CD8-positive, alpha-beta memory T cell (primary cell): ENCODE results near the gene ACSF2. TPM values are rescaled to one million over a fixed set of nuclear protein-coding genes. Genes with fewer than 3 reads are reported as not detected.

ENCODE experiments used
- CTCF ChIA-PET: fragments of 350-600 bp; sonication (Branson Sonifier 250); formaldehyde crosslinking; loops from one replicate; lab custom pipeline; 2021; ENCODE audit warnings: antibody characterized with exemption; lab: Charles Lee
- POLR2A ChIA-PET: fragments of 350-600 bp; sonication (Branson Sonifier 250); formaldehyde crosslinking; loops from one replicate; lab custom pipeline; 2021; ENCODE audit warnings: antibody characterized with exemption; lab: Charles Lee
- DNase-seq, 5 donors: peaks; one replicate each; pipeline versions ENCODE4 v3.0.0 to v3.0.0-alpha.2; 2020 to 2022; ENCODE audit warnings: mixed read lengths in 1 of 5
- H3K27ac ChIP-seq: one replicate; pipeline ENCODE4 v1.7.0; 2013; ENCODE audit warnings: low read depth, mild to moderate bottlenecking, low read length, moderate library complexity
- H3K27me3 ChIP-seq: 2 replicates; pipeline ENCODE4 v1.7.0; 2013; ENCODE audit warnings: low read length, mild to moderate bottlenecking; ENCODE audit not compliant: insufficient read depth, poor library complexity, severe bottlenecking
- H3K36me3 ChIP-seq: 2 replicates; pipeline ENCODE4 v1.7.0; 2013; ENCODE audit warnings: mild to moderate bottlenecking, low read length, moderate library complexity; ENCODE audit not compliant: insufficient read depth
- H3K4me1 ChIP-seq: 2 replicates; pipeline ENCODE4 v1.7.0; 2013; ENCODE audit warnings: mild to moderate bottlenecking, low read length, moderate library complexity; ENCODE audit not compliant: insufficient read depth
- H3K4me3 ChIP-seq: 2 replicates; pipeline ENCODE4 v1.7.0; 2013; ENCODE audit warnings: mild to moderate bottlenecking, low read length
- H3K9me3 ChIP-seq: 2 replicates; pipeline ENCODE4 v1.7.0; 2013; ENCODE audit warnings: mild to moderate bottlenecking, low read length
- H3K27ac Mint-ChIP-seq, 8 donors: one replicate each; pipeline ENCODE4 v1.8.0; 2020 to 2021; ENCODE audit warnings: mixed read lengths in 8 of 8, mild to moderate bottlenecking in 6 of 8, inconsistent platforms in 3 of 8, moderate library complexity in 3 of 8
- H3K27me3 Mint-ChIP-seq, 2 donors: one replicate each; pipeline ENCODE4 v1.8.0; 2020 to 2021; ENCODE audit warnings: mixed read lengths in 2 of 2, mild to moderate bottlenecking in 1 of 2, moderate library complexity in 1 of 2
- H3K36me3 Mint-ChIP-seq, 3 donors: one replicate each; pipeline ENCODE4 v1.8.0; 2020 to 2021; ENCODE audit warnings: mixed read lengths in 3 of 3, inconsistent platforms in 1 of 3, mild to moderate bottlenecking in 1 of 3
- H3K4me1 Mint-ChIP-seq, 3 donors: one replicate each; pipeline ENCODE4 v1.8.0; 2020 to 2021; ENCODE audit warnings: mixed read lengths in 3 of 3, inconsistent platforms in 1 of 3, mild to moderate bottlenecking in 1 of 3
- H3K4me3 Mint-ChIP-seq, 7 donors: one replicate each; pipeline ENCODE4 v1.8.0; 2020 to 2021; ENCODE audit warnings: mixed read lengths in 7 of 7, mild to moderate bottlenecking in 6 of 7, moderate library complexity in 4 of 7, inconsistent platforms in 2 of 7
- H3K9me3 Mint-ChIP-seq, 5 donors: one replicate each; pipeline ENCODE4 v1.8.0; 2020 to 2022; ENCODE audit warnings: mixed read lengths in 5 of 5, mild to moderate bottlenecking in 3 of 5, moderate library complexity in 2 of 5, inconsistent platforms in 1 of 5
- polyA plus RNA-seq: library from polyadenylated mRNA; unstranded; fragments of 300-500 nt; fragmentation: Illumina TruSeq; gene quantifications from one replicate; pipeline ENCODE4 v1.2.3, GENCODE V29; 2021
- total RNA-seq, 2 experiments: library from RNA; stranded (reverse); gene quantifications; one replicate each; pipeline ENCODE4 v1.2.3, GENCODE V29; 2021

ACSF2 gene
- total and polyA plus RNA-seq, 3 experiments from 2014 or later: 3.1 to 14.8 (median 12.4) TPM

GRCh38 chr17:50493744-50494143, 67.7 kb downstream of the ACSF2 start:
- Mint-ChIP-seq H3K4me1 (no peaks in the 10 kb centered on the region), H3K9me3 (no peaks in the 10 kb centered on the region), H3K4me3 (no peak overlapping the region), H3K27ac (no peak overlapping the region), H3K27me3 (no peaks in the 10 kb centered on the region), H3K36me3 (peaks cover 0 to under 1% (median 0%) of the 10 kb centered on the region in 3 donors)
- no peak for DNase-seq
- H3K27ac ChIP-seq: no peak overlapping the region
- POLR2A ChIA-PET: no interaction called here
- CTCF ChIA-PET: no interaction called here
- H3K36me3 ChIP-seq: no peaks in the 10 kb centered on the region
- no peak overlapping the region for H3K4me3 ChIP-seq
- no peaks in the 10 kb centered on the region for H3K27me3 ChIP-seq
- H3K4me1 ChIP-seq: no peaks in the 10 kb centered on the region
- H3K9me3 ChIP-seq: no peaks in the 10 kb centered on the region

DNA sequence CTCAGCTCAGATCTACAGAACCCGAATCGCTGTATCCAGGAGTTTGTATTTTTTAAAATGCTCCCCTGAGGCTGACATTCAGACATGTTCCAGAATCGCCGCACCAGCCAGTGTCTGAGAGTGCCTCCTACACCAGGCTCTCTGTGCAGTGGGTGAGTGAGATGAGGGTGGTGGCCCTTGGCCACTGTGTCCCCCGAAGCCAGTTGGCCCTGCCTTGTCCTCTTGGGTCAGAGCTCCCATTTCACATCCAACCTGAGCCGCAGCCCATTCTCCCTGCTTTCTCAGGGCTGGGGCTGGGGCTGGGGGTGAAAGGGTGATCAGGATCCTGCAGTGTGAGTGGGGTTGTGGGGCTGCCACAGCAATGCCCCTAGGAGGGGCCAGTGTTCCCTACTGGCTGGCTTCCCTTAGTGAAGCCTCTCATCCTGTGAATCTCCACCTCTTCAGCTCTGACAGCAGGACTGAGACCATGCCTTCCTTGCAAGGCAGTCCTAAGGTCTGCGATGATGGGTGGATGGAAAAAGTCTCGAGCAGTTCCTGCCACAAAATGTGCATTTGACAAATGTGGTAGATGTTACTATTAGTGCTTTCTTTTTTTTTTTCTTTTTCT, 69.3 kb downstream of the ACSF2 start:
- CTCF ChIA-PET: no interaction called here

GRCh38 chr17:50495918-50496317, 69.9 kb downstream of the ACSF2 start:
- Mint-ChIP-seq H3K27ac (no peak overlapping the region), H3K4me1 (no peaks in the 10 kb centered on the region), H3K36me3 (no peaks in the 10 kb centered on the region), H3K27me3 (no peaks in the 10 kb centered on the region), H3K9me3 (no peaks in the 10 kb centered on the region), H3K4me3 (no peak overlapping the region)
- POLR2A ChIA-PET: no interaction called here
- no peaks in the 10 kb centered on the region for H3K4me1 ChIP-seq
- CTCF ChIA-PET: no interaction called here
- H3K36me3 ChIP-seq: no peaks in the 10 kb centered on the region
- no peaks in the 10 kb centered on the region for H3K9me3 ChIP-seq
- DNase-seq: no peak
- no peaks in the 10 kb centered on the region for H3K27me3 ChIP-seq
- no peak overlapping the region for H3K27ac ChIP-seq
- no peak overlapping the region for H3K4me3 ChIP-seq

More for the DNA sequence above, 69.3 kb downstream of the ACSF2 start:
- Mint-ChIP-seq H3K27ac (peak overlapping the region in 1 of 8 donors; percentile 32), H3K4me1 (no peaks in the 10 kb centered on the region), H3K4me3 (no peak overlapping the region), H3K27me3 (no peaks in the 10 kb centered on the region), H3K36me3 (no peaks in the 10 kb centered on the region), H3K9me3 (no peaks in the 10 kb centered on the region)
- no peaks in the 10 kb centered on the region for H3K4me1 ChIP-seq
- H3K27ac ChIP-seq: no peak overlapping the region
- no peaks in the 10 kb centered on the region for H3K9me3 ChIP-seq
- POLR2A ChIA-PET: no interaction called here
- H3K27me3 ChIP-seq: no peaks in the 10 kb centered on the region
- no peak overlapping the region for H3K4me3 ChIP-seq
- no peak for DNase-seq
- H3K36me3 ChIP-seq: no peaks in the 10 kb centered on the region

DNA sequence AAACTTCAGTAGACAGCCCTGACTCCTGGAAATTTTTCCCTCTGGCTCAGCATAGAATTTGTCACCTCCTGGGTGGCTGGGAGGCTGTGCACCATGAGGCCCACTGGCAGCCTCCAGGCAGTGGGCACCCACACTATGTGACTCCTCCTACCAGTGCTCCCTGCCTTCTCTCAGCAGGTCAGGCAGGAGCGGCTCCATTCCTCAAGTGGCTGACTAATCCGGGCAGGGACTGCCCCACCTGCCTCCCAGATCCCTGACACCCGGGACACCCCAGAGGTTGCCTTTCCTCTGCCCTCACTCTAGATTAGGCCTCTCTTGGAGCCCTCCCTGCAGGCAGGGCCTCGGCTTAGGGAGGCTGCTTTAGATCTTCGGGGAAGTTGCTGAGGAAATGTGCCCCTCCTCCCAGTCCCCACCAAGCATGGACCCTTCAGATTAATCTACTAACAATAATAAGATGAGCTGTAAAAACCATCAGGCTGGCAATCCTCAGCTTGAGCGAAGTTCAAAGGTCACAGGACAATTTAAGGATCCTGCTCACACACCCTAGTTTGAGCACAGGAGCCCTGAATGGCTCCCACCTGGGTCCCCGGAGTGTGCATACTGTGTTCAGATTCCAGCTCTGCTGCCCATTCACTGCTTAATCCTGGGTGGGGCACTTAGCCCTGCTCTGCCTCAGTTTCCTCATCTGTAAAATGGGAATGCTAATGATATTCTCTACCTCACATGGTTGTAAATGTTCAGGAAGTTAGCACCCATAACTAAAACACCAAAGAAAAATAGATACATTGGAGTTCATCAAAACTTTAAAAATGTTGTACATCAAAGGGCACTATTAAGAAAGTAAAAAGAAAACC, 72.2 kb downstream of the ACSF2 start:
- CTCF ChIA-PET: interaction anchor here (1.1 kb wide), 1 partner anchor 19 kb away, joined by 4 read pairs; no protein-coding TSS in a partner anchor
- H3K9me3 Mint-ChIP-seq: no peaks in the 10 kb centered on the region

GRCh38 chr17:50499270-50499669, 73.3 kb downstream of the ACSF2 start:
- no peaks in the 10 kb centered on the region for H3K27me3 Mint-ChIP-seq
- Histone ChIP-seq H3K27ac (no peak overlapping the region), H3K4me3 (no peak overlapping the region), H3K36me3 (no peaks in the 10 kb centered on the region), H3K9me3 (no peaks in the 10 kb centered on the region), H3K4me1 (peaks cover 1% of the 10 kb centered on the region), H3K27me3 (no peaks in the 10 kb centered on the region)
- no peak overlapping the region for H3K4me3 Mint-ChIP-seq
- POLR2A ChIA-PET: no interaction called here
- DNase-seq: no peak
- CTCF ChIA-PET: interaction anchor here (1.1 kb wide), 1 partner anchor 20 kb away, joined by 4 read pairs; no protein-coding TSS in a partner anchor
- H3K9me3 Mint-ChIP-seq: no peaks in the 10 kb centered on the region
- H3K36me3 Mint-ChIP-seq: no peaks in the 10 kb centered on the region
- no peak overlapping the region for H3K27ac Mint-ChIP-seq
- peaks cover 0 to 3% (median 0%) of the 10 kb centered on the region in 3 donors for H3K4me1 Mint-ChIP-seq

More for the DNA sequence above, 72.2 kb downstream of the ACSF2 start:
- Mint-ChIP-seq H3K27me3 (no peaks in the 10 kb centered on the region), H3K4me3 (no peak overlapping the region), H3K27ac (no peak overlapping the region), H3K4me1 (no peaks in the 10 kb centered on the region), H3K36me3 (no peaks in the 10 kb centered on the region)
- DNase-seq: no peak
- H3K4me1 ChIP-seq: no peaks in the 10 kb centered on the region
- H3K4me3 ChIP-seq: no peak overlapping the region
- H3K27me3 ChIP-seq: no peaks in the 10 kb centered on the region
- no peaks in the 10 kb centered on the region for H3K9me3 ChIP-seq
- POLR2A ChIA-PET: interaction anchor here (0.6 kb wide), 1 partner anchor 36 kb away, joined by 3 read pairs; no protein-coding TSS in a partner anchor
- no peak overlapping the region for H3K27ac ChIP-seq
- H3K36me3 ChIP-seq: no peaks in the 10 kb centered on the region

- no peak overlapping the region for H3K27ac ChIP-seq
- Mint-ChIP-seq H3K4me1 (peaks cover 0 to 3% (median 0%) of the 10 kb centered on the region in 3 donors), H3K9me3 (no peaks in the 10 kb centered on the region), H3K36me3 (no peaks in the 10 kb centered on the region), H3K27ac (no peak overlapping the region), H3K4me3 (no peak overlapping the region), H3K27me3 (no peaks in the 10 kb centered on the region)
- CTCF ChIA-PET: no interaction called here
- H3K4me3 ChIP-seq: no peak overlapping the region
- no peaks in the 10 kb centered on the region for H3K27me3 ChIP-seq
- H3K36me3 ChIP-seq: no peaks in the 10 kb centered on the region
- no peaks in the 10 kb centered on the region for H3K9me3 ChIP-seq
- H3K4me1 ChIP-seq: peaks cover 6% of the 10 kb centered on the region
- no peak for DNase-seq
- POLR2A ChIA-PET: no interaction called here
Measured at GRCh38 chr17:50499721-50500120, 73.7 kb downstream of the ACSF2 start.

- no peaks in the 10 kb centered on the region for H3K36me3 Mint-ChIP-seq
- H3K27ac Mint-ChIP-seq: no peak overlapping the region
- no peaks in the 10 kb centered on the region for H3K27me3 Mint-ChIP-seq
- no peaks in the 10 kb centered on the region for H3K27me3 ChIP-seq
- H3K4me1 ChIP-seq: peaks cover 6% of the 10 kb centered on the region
- no peak overlapping the region for H3K4me3 ChIP-seq
- CTCF ChIA-PET: interaction anchor here (1.2 to 2.1 kb wide), 6 partner anchors 10 to 138 kb away, joined by 3 to 6 read pairs (median 4); partner anchors contain the start of gene RSAD1
- H3K4me1 Mint-ChIP-seq: peaks cover 0 to 3% (median 0%) of the 10 kb centered on the region in 3 donors
- H3K36me3 ChIP-seq: no peaks in the 10 kb centered on the region
- H3K9me3 Mint-ChIP-seq: no peaks in the 10 kb centered on the region
- POLR2A ChIA-PET: no interaction called here
- DNase-seq: no peak
- no peak overlapping the region for H3K4me3 Mint-ChIP-seq
- H3K9me3 ChIP-seq: no peaks in the 10 kb centered on the region
- no peak overlapping the region for H3K27ac ChIP-seq
Measured at GRCh38 chr17:50501054-50501453, 75.0 kb downstream of the ACSF2 start.
